ENCODE data around the gene DCTN3.

DCTN3 gene

GRCh38 chr9:34590381-34591247, 29.7 kb downstream of the DCTN3 start:
- DNase-seq (ENCODE audit: low read depth in 2 of 2), result no peak

- no peak for DNase-seq (ENCODE audit: low read depth in 2 of 2)
Measured at GRCh38 chr9:34589636-34590380, 30.5 kb downstream of the DCTN3 start, which contains the start of gene CNTFR. Gene CNTFR, minus strand, starts transcription at chr9:34589724. Its CDS starts 20,743 bp downstream, at chr9:34568981.

- DNase-seq (ENCODE audit: low read depth in 2 of 2), result no peak
Measured at GRCh38 chr9:34588671-34589635, 31.3 kb downstream of the DCTN3 start.

- DNase-seq (ENCODE audit: low read depth in 2 of 2), result no peak
Measured at GRCh38 chr9:34587271-34587670, 33.0 kb downstream of the DCTN3 start.

- DNase-seq (ENCODE audit: low read depth in 2 of 2), result no peak
Measured at GRCh38 chr9:34585946-34586669, 34.2 kb downstream of the DCTN3 start.

GRCh38 chr9:34584970-34585369, 35.3 kb downstream of the DCTN3 start:
- no peak for DNase-seq (ENCODE audit: low read depth in 2 of 2)

- no peak for DNase-seq (ENCODE audit: low read depth in 2 of 2)
Measured at GRCh38 chr9:34582787-34583186, 37.5 kb downstream of the DCTN3 start.

GRCh38 chr9:34581318-34581717, 39.0 kb downstream of the DCTN3 start:
- no peak for DNase-seq (ENCODE audit: low read depth in 2 of 2)

GRCh38 chr9:34580358-34580757, 39.9 kb downstream of the DCTN3 start:
- DNase-seq (ENCODE audit: low read depth in 2 of 2), result no peak

- no peak for DNase-seq (ENCODE audit: low read depth in 2 of 2)
Measured at GRCh38 chr9:34579808-34580163, 40.5 kb downstream of the DCTN3 start.

- DNase-seq (ENCODE audit: low read depth in 2 of 2), result no peak
Measured at GRCh38 chr9:34579104-34579807, 41.0 kb downstream of the DCTN3 start.

- DNase-seq (ENCODE audit: low read depth in 2 of 2), result no peak
Measured at GRCh38 chr9:34578241-34579103, 41.8 kb downstream of the DCTN3 start.

GRCh38 chr9:34577400-34578240, 42.7 kb downstream of the DCTN3 start:
- DNase-seq (ENCODE audit: low read depth in 2 of 2), result no peak

GRCh38 chr9:34576597-34577399, 43.5 kb downstream of the DCTN3 start:
- DNase-seq (ENCODE audit: low read depth in 2 of 2), result no peak

GRCh38 chr9:34575862-34576596, 44.3 kb downstream of the DCTN3 start:
- DNase-seq (ENCODE audit: low read depth in 2 of 2), result no peak

GRCh38 chr9:34575241-34575640, 45.1 kb downstream of the DCTN3 start:
- DNase-seq (ENCODE audit: low read depth in 2 of 2), result no peak

- DNase-seq (ENCODE audit: low read depth in 2 of 2), result no peak
Measured at GRCh38 chr9:34574571-34574970, 45.7 kb downstream of the DCTN3 start.
